GM12865 (cell line): ENCODE results near the gene SNX27.

Experiments
- DNase-seq: peaks from one replicate; pipeline ENCODE4 v3.0.0; 2010; ENCODE audit warnings: low read depth
- H3K4me3 ChIP-seq: 2 replicates; pipeline ENCODE4 v1.5.1; 2011; ENCODE audit warnings: mild to moderate bottlenecking, low read depth, low read length, control low read depth
- TF ChIP-seq, protein P1 (sequence below): IDR thresholded peaks from 2 replicates; pipeline ENCODE4 v1.5.1; 2011; ENCODE audit warnings: low read length, control low read depth, low read depth, inconsistent platforms; ENCODE audit not compliant: insufficient read depth; ENCODE audit errors: missing control alignments

SNX27 gene

DNA sequence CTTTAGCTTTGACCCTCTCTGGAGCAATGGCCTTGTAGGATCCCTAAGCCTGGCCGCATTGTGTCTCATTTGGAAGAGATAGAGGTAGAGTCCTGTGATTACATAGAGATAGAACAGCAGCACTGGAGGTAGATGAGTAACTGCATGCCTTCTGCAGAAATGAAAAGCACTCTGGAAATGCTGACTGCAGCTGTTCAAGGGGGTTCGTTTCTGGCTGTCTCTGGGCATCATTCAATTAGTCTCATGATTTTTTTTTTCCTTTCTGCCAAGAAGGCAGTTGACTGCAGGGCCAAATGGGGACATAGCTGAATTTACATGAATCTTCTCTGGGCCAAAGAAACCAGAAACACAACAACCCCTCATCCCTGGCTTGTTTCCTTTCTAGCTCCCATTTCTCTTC, 28.1 kb upstream of the SNX27 start:
- TF ChIP-seq, protein P1, sequence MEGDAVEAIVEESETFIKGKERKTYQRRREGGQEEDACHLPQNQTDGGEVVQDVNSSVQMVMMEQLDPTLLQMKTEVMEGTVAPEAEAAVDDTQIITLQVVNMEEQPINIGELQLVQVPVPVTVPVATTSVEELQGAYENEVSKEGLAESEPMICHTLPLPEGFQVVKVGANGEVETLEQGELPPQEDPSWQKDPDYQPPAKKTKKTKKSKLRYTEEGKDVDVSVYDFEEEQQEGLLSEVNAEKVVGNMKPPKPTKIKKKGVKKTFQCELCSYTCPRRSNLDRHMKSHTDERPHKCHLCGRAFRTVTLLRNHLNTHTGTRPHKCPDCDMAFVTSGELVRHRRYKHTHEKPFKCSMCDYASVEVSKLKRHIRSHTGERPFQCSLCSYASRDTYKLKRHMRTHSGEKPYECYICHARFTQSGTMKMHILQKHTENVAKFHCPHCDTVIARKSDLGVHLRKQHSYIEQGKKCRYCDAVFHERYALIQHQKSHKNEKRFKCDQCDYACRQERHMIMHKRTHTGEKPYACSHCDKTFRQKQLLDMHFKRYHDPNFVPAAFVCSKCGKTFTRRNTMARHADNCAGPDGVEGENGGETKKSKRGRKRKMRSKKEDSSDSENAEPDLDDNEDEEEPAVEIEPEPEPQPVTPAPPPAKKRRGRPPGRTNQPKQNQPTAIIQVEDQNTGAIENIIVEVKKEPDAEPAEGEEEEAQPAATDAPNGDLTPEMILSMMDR: no peak
- no peak overlapping the region for H3K4me3 ChIP-seq
- no peak for DNase-seq

- H3K4me3 ChIP-seq: no peak overlapping the region
- TF ChIP-seq, protein P1: no peak
- DNase-seq: no peak
Observed at GRCh38 chr1:151584278-151584677, 27.6 kb upstream of the SNX27 start.

DNA sequence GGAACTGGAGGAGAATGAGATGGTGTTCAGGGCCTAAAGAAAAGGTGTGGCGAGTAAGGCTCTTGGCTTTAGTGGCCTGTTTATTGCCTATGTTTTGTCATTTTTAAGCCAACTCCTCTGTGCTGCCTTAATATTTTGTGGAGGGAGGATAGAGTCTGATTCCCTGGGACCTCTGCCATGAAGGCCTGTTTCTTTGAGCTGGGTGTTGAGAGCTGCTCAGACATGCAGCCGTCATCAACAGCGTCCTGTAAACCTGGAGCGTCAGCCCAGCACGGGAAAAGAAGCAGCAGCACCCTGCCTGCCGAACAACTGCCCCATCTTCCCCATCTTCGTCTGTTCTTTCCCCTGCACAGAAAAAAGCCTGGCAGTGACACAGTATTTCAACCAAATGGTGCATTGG, 27.1 kb upstream of the SNX27 start:
- H3K4me3 ChIP-seq: no peak overlapping the region
- TF ChIP-seq, protein P1: no peak
- no peak for DNase-seq

- H3K4me3 ChIP-seq: no peak overlapping the region
- DNase-seq: peak; percentile 56
- TF ChIP-seq, protein P1: no peak
Observed at GRCh38 chr1:151585622-151586021, 26.2 kb upstream of the SNX27 start.

DNA sequence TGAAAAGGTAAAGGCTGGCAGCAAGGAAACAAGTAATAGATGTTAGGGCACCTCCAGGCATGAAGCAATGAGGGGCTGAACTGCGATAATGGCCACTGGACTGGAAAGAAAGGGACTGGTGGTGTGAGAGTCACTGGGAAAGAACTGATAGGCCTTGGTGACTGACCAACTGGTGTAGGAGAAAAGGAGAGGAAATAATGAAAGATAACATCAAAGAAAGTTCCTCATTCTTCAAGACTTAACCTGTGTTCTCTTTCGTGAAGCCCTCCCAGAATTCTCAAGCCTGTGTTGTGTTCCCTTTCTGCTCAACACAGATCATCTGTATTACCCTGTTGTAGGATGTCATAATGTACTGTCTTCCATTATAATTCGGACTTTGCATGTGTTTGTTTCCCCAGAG, 20.9 kb upstream of the SNX27 start:
- TF ChIP-seq, protein P1: no peak
- DNase-seq: no peak

DNA sequence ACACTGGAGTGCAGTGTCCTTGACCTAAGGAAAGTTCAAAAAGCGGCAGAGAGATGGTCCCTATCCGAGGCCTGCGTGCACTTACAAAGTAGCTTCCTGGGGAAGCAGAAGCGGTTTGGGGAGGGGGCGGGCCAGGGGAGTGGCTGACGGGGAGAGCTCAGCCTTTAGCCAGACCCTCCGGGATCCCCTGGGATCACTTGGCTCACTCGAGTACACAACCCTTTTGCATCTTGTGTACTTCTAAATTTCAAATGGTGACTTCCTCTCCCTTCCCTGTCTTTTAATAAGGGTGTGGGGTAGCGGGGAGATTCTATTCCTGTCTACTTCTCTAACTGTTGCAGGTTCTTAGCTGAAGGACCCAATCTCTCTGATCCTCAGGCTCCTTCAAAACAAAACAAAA, 18.1 kb upstream of the SNX27 start:
- H3K4me3 ChIP-seq: no peak overlapping the region
- no peak for DNase-seq
- TF ChIP-seq, protein P1: no peak

More for the DNA sequence above, 20.9 kb upstream of the SNX27 start:
- H3K4me3 ChIP-seq: no peak overlapping the region

DNA sequence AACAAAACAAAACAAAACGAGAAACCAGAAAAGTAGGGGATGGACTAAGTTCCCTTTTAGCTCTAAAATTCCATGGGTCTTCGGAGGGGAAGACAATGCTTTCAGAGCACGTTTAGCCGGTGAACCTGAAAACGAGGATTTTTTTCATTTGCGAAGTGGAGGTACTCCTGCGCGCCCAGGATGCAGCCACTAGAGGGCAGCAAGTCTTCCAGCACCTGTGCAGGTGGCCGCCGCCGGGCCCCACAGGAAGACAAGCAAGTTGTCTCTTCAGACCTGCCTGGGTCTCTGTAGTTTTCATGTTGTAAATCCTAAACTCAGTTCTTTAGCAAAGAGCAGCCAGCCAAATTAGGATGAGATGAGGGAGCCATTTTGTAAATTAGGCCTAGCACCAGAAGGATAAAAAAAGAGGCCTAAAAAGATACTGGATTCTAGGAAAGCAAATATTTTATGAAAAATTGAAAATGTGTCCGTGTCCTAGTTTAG, 17.7 kb upstream of the SNX27 start:
- DNase-seq: peak; percentile 91
- TF ChIP-seq, protein P1: peak; percentile 89
- H3K4me3 ChIP-seq: no peak overlapping the region
